Ishikawa (cell line): ENCODE results near the gene WHRN.

Experiments
- CEBPB ChIP-seq: IDR thresholded peaks from 2 replicates; pipeline ENCODE4 v1.6.1; 2012
- CREB1 ChIP-seq: IDR thresholded peaks from 2 replicates; pipeline ENCODE4 v1.6.1; 2012; ENCODE audit warnings: low read depth
- EGR1 ChIP-seq: IDR thresholded peaks from 2 replicates; pipeline ENCODE4 v1.6.1; 2012
- EP300 ChIP-seq: IDR thresholded peaks from 2 replicates; pipeline ENCODE4 v1.6.1; 2012; ENCODE audit warnings: borderline replicate concordance
- FOXM1 ChIP-seq: IDR thresholded peaks from 2 replicates; pipeline ENCODE4 v1.6.1; 2012; ENCODE audit warnings: low read depth, borderline replicate concordance
- NFIC ChIP-seq: IDR thresholded peaks from 2 replicates; pipeline ENCODE4 v1.6.1; 2012
- RAD21 ChIP-seq: IDR thresholded peaks from 2 replicates; pipeline ENCODE4 v1.6.1; 2012; ENCODE audit warnings: low read depth
- TAF1 ChIP-seq: IDR thresholded peaks from 2 replicates; pipeline ENCODE4 v1.6.1; 2012; ENCODE audit warnings: low read depth, mild to moderate bottlenecking
- TCF12 ChIP-seq: IDR thresholded peaks from 2 replicates; pipeline ENCODE4 v1.6.1; 2012; ENCODE audit warnings: low read depth
- TEAD4 ChIP-seq: IDR thresholded peaks from 2 replicates; pipeline ENCODE4 v1.6.1; 2012
- YY1 ChIP-seq: IDR thresholded peaks from 2 replicates; pipeline ENCODE4 v1.6.1; 2012; ENCODE audit warnings: low read depth
- ZBTB7A ChIP-seq: IDR thresholded peaks from 2 replicates; pipeline ENCODE4 v1.6.1; 2012; ENCODE audit warnings: low read depth
- TF ChIP-seq, protein P1 (sequence below): IDR thresholded peaks from 2 replicates; pipeline ENCODE4 v1.6.1; 2012
- TF ChIP-seq, protein P2 (sequence below): IDR thresholded peaks from 2 replicates; pipeline ENCODE4 v1.6.1; 2012; ENCODE audit warnings: low read depth, mild to moderate bottlenecking
- TF ChIP-seq, protein P3 (sequence below): IDR thresholded peaks from 2 replicates; pipeline ENCODE4 v1.6.1; 2012

WHRN gene

DNA sequence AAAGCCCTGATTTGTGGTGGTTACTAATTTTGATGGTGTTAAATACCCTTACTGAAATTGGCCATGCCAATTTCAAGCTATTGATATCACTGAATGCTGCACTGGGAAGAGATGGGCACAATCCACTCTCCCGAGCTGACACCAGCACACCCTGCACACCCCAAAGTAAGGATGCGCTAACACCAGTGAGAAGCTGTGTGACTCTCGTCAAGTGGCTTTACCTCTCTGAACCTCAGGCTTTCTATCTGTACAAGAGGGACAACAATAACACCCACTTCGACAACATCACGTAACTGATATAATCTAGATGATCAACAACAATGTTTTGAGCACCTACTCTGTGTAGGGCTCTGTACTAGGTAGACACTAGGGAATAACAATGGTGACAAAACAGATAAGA lies 109.5 kb downstream of the WHRN start:
- no peak for TF ChIP-seq TAF1
- TF ChIP-seq, protein P1, sequence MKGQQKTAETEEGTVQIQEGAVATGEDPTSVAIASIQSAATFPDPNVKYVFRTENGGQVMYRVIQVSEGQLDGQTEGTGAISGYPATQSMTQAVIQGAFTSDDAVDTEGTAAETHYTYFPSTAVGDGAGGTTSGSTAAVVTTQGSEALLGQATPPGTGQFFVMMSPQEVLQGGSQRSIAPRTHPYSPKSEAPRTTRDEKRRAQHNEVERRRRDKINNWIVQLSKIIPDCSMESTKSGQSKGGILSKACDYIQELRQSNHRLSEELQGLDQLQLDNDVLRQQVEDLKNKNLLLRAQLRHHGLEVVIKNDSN = no peak
- no peak for TF ChIP-seq CREB1
- TF ChIP-seq EP300 = no peak
- TF ChIP-seq TEAD4 = no peak
- TF ChIP-seq TCF12 = no peak
- TF ChIP-seq, protein P2, sequence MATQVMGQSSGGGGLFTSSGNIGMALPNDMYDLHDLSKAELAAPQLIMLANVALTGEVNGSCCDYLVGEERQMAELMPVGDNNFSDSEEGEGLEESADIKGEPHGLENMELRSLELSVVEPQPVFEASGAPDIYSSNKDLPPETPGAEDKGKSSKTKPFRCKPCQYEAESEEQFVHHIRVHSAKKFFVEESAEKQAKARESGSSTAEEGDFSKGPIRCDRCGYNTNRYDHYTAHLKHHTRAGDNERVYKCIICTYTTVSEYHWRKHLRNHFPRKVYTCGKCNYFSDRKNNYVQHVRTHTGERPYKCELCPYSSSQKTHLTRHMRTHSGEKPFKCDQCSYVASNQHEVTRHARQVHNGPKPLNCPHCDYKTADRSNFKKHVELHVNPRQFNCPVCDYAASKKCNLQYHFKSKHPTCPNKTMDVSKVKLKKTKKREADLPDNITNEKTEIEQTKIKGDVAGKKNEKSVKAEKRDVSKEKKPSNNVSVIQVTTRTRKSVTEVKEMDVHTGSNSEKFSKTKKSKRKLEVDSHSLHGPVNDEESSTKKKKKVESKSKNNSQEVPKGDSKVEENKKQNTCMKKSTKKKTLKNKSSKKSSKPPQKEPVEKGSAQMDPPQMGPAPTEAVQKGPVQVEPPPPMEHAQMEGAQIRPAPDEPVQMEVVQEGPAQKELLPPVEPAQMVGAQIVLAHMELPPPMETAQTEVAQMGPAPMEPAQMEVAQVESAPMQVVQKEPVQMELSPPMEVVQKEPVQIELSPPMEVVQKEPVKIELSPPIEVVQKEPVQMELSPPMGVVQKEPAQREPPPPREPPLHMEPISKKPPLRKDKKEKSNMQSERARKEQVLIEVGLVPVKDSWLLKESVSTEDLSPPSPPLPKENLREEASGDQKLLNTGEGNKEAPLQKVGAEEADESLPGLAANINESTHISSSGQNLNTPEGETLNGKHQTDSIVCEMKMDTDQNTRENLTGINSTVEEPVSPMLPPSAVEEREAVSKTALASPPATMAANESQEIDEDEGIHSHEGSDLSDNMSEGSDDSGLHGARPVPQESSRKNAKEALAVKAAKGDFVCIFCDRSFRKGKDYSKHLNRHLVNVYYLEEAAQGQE = no peak
- no peak for TF ChIP-seq RAD21
- TF ChIP-seq, protein P3, sequence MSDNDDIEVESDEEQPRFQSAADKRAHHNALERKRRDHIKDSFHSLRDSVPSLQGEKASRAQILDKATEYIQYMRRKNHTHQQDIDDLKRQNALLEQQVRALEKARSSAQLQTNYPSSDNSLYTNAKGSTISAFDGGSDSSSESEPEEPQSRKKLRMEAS = no peak
- no peak for TF ChIP-seq FOXM1
- no peak for TF ChIP-seq CEBPB
- TF ChIP-seq YY1 = no peak
- TF ChIP-seq ZBTB7A = no peak
- TF ChIP-seq EGR1 = no peak
- no peak for TF ChIP-seq NFIC

DNA sequence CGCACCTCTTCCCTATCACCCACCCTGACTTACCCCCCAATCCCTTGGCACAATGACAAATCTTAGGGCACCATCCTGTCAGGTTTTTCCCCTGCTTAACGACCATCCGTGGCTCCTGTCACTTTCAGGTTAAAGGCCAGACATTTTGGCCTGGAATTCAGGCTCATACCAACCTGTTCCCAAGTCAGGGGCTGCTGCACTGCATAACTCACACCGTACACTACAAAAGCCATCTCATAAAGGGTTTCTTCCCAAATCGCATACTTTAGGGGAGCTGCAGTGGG lies 110.0 kb downstream of the WHRN start:
- TF ChIP-seq CEBPB = no peak
- no peak for TF ChIP-seq TCF12
- TF ChIP-seq EP300 = no peak
- TF ChIP-seq FOXM1 = no peak

DNA sequence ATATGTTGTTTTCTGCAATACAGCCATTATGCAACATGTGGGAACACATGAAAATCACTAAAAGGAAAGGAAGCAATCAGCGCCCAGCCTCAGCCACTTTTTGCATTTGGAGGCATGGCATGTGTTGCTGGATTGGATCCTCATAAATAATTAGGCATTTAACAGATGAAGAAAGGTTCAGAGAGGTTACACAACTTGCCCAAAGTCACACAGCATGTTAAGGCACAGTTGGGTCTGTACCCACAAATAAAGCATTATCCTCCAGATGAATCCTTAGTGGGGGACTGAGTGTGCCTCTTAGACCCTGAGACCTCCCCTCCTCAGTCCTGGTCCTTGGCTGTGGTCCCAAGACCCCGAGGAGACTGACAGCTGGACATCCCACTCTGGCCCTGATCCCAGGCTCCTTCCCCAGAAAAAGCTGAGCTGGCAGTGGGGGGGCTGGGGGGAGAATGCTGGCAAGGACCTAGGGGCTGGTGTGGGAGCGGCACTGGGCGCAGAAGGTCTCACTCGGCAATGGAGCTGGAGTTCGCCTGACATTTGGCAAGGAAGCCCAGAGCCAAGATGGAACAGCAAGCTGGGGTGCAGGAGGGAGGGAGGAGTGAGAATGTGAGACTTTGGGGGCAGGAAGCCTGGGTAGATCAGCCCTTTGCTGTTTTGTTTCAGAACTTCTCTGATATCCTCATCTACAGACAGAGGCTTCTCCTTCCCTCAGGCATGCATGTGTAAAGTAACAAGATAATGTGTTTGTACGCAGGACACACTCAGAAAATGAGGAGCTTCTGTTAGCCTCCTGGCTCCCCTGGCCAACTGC lies 110.5 kb downstream of the WHRN start:
- no peak for TF ChIP-seq EP300
- TF ChIP-seq, protein P3 = no peak
- TF ChIP-seq CREB1 = no peak
- TF ChIP-seq TAF1 = no peak
- TF ChIP-seq, protein P2 = no peak
- TF ChIP-seq NFIC = no peak
- TF ChIP-seq TCF12 = no peak
- TF ChIP-seq YY1 = no peak
- TF ChIP-seq EGR1 = no peak
- TF ChIP-seq FOXM1 = no peak
- no peak for TF ChIP-seq ZBTB7A
- TF ChIP-seq TEAD4 = no peak
- no peak for TF ChIP-seq CEBPB
- no peak for TF ChIP-seq RAD21
- TF ChIP-seq, protein P1 = no peak

DNA sequence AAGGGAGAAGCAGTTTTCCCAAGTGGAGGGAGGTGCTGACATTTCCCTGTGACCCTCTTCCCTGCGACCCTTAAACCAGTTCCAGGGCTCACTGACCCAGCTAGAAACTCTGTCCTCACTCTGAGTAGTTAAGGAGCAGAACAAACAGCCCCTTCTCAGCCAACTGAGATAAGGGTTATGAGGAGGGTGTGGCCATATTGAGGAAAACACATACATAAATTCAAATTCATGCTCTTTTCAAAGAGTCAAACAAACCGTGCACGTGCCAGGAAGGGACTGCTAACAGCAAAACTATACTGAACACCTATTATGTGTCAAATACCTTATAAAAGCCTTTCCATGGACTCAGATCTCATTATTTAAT lies 112.5 kb downstream of the WHRN start:
- no peak for TF ChIP-seq CREB1

DNA sequence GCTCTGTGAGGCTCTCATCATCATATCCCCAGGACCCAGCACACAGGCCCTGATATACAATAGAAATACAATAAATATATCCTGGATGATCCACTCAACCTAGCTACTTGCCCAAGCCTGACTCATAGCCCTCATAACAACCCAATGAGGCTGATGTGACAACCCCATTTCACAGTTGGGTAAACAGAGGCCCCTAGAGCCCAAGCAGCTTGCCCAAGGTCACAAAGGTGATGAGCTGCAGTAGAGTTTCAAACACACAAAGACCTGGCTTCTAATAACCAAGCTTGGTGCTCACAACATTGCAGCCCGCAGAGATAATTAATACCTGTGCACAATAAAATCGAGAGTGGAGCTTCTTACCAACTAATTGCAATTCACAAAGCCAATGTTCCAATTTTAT lies 114.3 kb downstream of the WHRN start:
- TF ChIP-seq YY1 = no peak
- TF ChIP-seq CREB1 = no peak
- TF ChIP-seq TEAD4 = no peak
- no peak for TF ChIP-seq EGR1
- TF ChIP-seq ZBTB7A = no peak
- TF ChIP-seq, protein P2 = no peak
- TF ChIP-seq FOXM1 = no peak
- TF ChIP-seq RAD21 = no peak
- TF ChIP-seq, protein P3 = no peak
